ENCODE data around the gene ZMYND8.
"Not testable (repeated sequence)": the region's sequence is repeated elsewhere in the genome, so short reads cannot be mapped to it uniquely, and the experiment has no call there.

Gene ZMYND8

GRCh38 chr20:47262365-47263013, 94.0 kb downstream of the ZMYND8 start:
- peaks cover 47% of the 10 kb centered on the region for H3K36me3 ChIP-seq (ENCODE audit: control insufficient read depth, insufficient read depth, low read length)
- no peak overlapping the region for H3K4me3 ChIP-seq (ENCODE audit: low read depth, low read length)
- peaks cover 2% of the 10 kb centered on the region for H3K4me1 ChIP-seq (ENCODE audit: control insufficient read depth, insufficient read depth, low read length)
- no peaks in the 10 kb centered on the region for H3K27me3 ChIP-seq (ENCODE audit: control insufficient read depth, insufficient read depth, low read length)
- no peak overlapping the region for H3K9ac ChIP-seq (ENCODE audit: low read depth, low read length)
- no peaks in the 10 kb centered on the region for H3K9me3 ChIP-seq (ENCODE audit: control insufficient read depth, insufficient read depth, low read length)

GRCh38 chr20:47262008-47262364, 94.5 kb downstream of the ZMYND8 start:
- H3K4me3 ChIP-seq (ENCODE audit: low read depth, low read length): no peak overlapping the region
- H3K9me3 ChIP-seq (ENCODE audit: control insufficient read depth, insufficient read depth, low read length): no peaks in the 10 kb centered on the region
- peaks cover 2% of the 10 kb centered on the region for H3K4me1 ChIP-seq (ENCODE audit: control insufficient read depth, insufficient read depth, low read length)
- H3K9ac ChIP-seq (ENCODE audit: low read depth, low read length): no peak overlapping the region
- peaks cover 46% of the 10 kb centered on the region for H3K36me3 ChIP-seq (ENCODE audit: control insufficient read depth, insufficient read depth, low read length)
- no peaks in the 10 kb centered on the region for H3K27me3 ChIP-seq (ENCODE audit: control insufficient read depth, insufficient read depth, low read length)

- not testable (repeated sequence) for H3K27me3 ChIP-seq (ENCODE audit: control insufficient read depth, insufficient read depth, low read length); H3K4me3 ChIP-seq (ENCODE audit: low read depth, low read length); H3K9ac ChIP-seq (ENCODE audit: low read depth, low read length); H3K9me3 ChIP-seq (ENCODE audit: control insufficient read depth, insufficient read depth, low read length); H3K4me1 ChIP-seq (ENCODE audit: control insufficient read depth, insufficient read depth, low read length)
- peaks cover 46% of the 10 kb centered on the region for H3K36me3 ChIP-seq (ENCODE audit: control insufficient read depth, insufficient read depth, low read length)
These were observed 95.2 kb downstream of the ZMYND8 start for GRCh38 chr20:47261161-47261774.

GRCh38 chr20:47260540-47261126, 95.9 kb downstream of the ZMYND8 start:
- H3K4me3 ChIP-seq (ENCODE audit: low read depth, low read length); H3K4me1 ChIP-seq (ENCODE audit: control insufficient read depth, insufficient read depth, low read length); H3K9me3 ChIP-seq (ENCODE audit: control insufficient read depth, insufficient read depth, low read length); H3K9ac ChIP-seq (ENCODE audit: low read depth, low read length); H3K27me3 ChIP-seq (ENCODE audit: control insufficient read depth, insufficient read depth, low read length): not testable (repeated sequence)
- H3K36me3 ChIP-seq (ENCODE audit: control insufficient read depth, insufficient read depth, low read length): peaks cover 43% of the 10 kb centered on the region

- no peaks in the 10 kb centered on the region for H3K9me3 ChIP-seq (ENCODE audit: control insufficient read depth, insufficient read depth, low read length)
- H3K4me3 ChIP-seq (ENCODE audit: low read depth, low read length): no peak overlapping the region
- no peak overlapping the region for H3K9ac ChIP-seq (ENCODE audit: low read depth, low read length)
- no peaks in the 10 kb centered on the region for H3K27me3 ChIP-seq (ENCODE audit: control insufficient read depth, insufficient read depth, low read length)
- H3K4me1 ChIP-seq (ENCODE audit: control insufficient read depth, insufficient read depth, low read length): no peaks in the 10 kb centered on the region
- peaks cover 50% of the 10 kb centered on the region for H3K36me3 ChIP-seq (ENCODE audit: control insufficient read depth, insufficient read depth, low read length)
These were observed 97.5 kb downstream of the ZMYND8 start for GRCh38 chr20:47258745-47259695.

- Histone ChIP-seq H3K9ac (ENCODE audit: low read depth, low read length) (no peak overlapping the region), H3K4me1 (ENCODE audit: control insufficient read depth, insufficient read depth, low read length) (no peaks in the 10 kb centered on the region), H3K9me3 (ENCODE audit: control insufficient read depth, insufficient read depth, low read length) (no peaks in the 10 kb centered on the region), H3K4me3 (ENCODE audit: low read depth, low read length) (no peak overlapping the region), H3K36me3 (ENCODE audit: control insufficient read depth, insufficient read depth, low read length) (peaks cover 47% of the 10 kb centered on the region), H3K27me3 (ENCODE audit: control insufficient read depth, insufficient read depth, low read length) (no peaks in the 10 kb centered on the region)
These were observed 98.7 kb downstream of the ZMYND8 start for GRCh38 chr20:47257771-47258170.

- H3K9me3 ChIP-seq (ENCODE audit: control insufficient read depth, insufficient read depth, low read length): no peaks in the 10 kb centered on the region
- H3K27me3 ChIP-seq (ENCODE audit: control insufficient read depth, insufficient read depth, low read length): no peaks in the 10 kb centered on the region
- H3K36me3 ChIP-seq (ENCODE audit: control insufficient read depth, insufficient read depth, low read length): peaks cover 42% of the 10 kb centered on the region
- H3K4me1 ChIP-seq (ENCODE audit: control insufficient read depth, insufficient read depth, low read length): no peaks in the 10 kb centered on the region
- no peak overlapping the region for H3K9ac ChIP-seq (ENCODE audit: low read depth, low read length)
- H3K4me3 ChIP-seq (ENCODE audit: low read depth, low read length): no peak overlapping the region
These were observed 99.2 kb downstream of the ZMYND8 start for GRCh38 chr20:47257256-47257655.

- Histone ChIP-seq H3K9me3 (ENCODE audit: control insufficient read depth, insufficient read depth, low read length) (no peaks in the 10 kb centered on the region), H3K4me3 (ENCODE audit: low read depth, low read length) (no peak overlapping the region), H3K4me1 (ENCODE audit: control insufficient read depth, insufficient read depth, low read length) (no peaks in the 10 kb centered on the region), H3K27me3 (ENCODE audit: control insufficient read depth, insufficient read depth, low read length) (no peaks in the 10 kb centered on the region), H3K36me3 (ENCODE audit: control insufficient read depth, insufficient read depth, low read length) (peaks cover 38% of the 10 kb centered on the region), H3K9ac (ENCODE audit: low read depth, low read length) (no peak overlapping the region)
These were observed 99.7 kb downstream of the ZMYND8 start for GRCh38 chr20:47256668-47257236.

- Histone ChIP-seq H3K36me3 (ENCODE audit: control insufficient read depth, insufficient read depth, low read length) (peaks cover 39% of the 10 kb centered on the region), H3K9me3 (ENCODE audit: control insufficient read depth, insufficient read depth, low read length) (no peaks in the 10 kb centered on the region), H3K4me3 (ENCODE audit: low read depth, low read length) (no peak overlapping the region), H3K4me1 (ENCODE audit: control insufficient read depth, insufficient read depth, low read length) (no peaks in the 10 kb centered on the region), H3K9ac (ENCODE audit: low read depth, low read length) (no peak overlapping the region), H3K27me3 (ENCODE audit: control insufficient read depth, insufficient read depth, low read length) (no peaks in the 10 kb centered on the region)
These were observed 102.6 kb downstream of the ZMYND8 start for GRCh38 chr20:47253872-47254271.

GRCh38 chr20:47252879-47253307, 103.6 kb downstream of the ZMYND8 start:
- Histone ChIP-seq H3K9ac (ENCODE audit: low read depth, low read length) (no peak overlapping the region), H3K9me3 (ENCODE audit: control insufficient read depth, insufficient read depth, low read length) (no peaks in the 10 kb centered on the region), H3K36me3 (ENCODE audit: control insufficient read depth, insufficient read depth, low read length) (peaks cover 40% of the 10 kb centered on the region), H3K27me3 (ENCODE audit: control insufficient read depth, insufficient read depth, low read length) (no peaks in the 10 kb centered on the region), H3K4me1 (ENCODE audit: control insufficient read depth, insufficient read depth, low read length) (no peaks in the 10 kb centered on the region), H3K4me3 (ENCODE audit: low read depth, low read length) (no peak overlapping the region)
